CD14-positive monocyte (primary cell): ENCODE data around the gene E2F1. TPM values are rescaled to one million over a fixed set of nuclear protein-coding genes. Genes with fewer than 3 reads are reported as not detected.
A peak's percentile ranks its signal among the peaks of the same experiment; 100 is the strongest.

ENCODE experiments used
- DNase-seq, 3 donors: peaks; one replicate each; pipeline ENCODE4 v3.0.0-alpha.2; 2011 to 2022
- H2AFZ ChIP-seq: 2 replicates; pipeline ENCODE4 v1.6.0; 2012; ENCODE audit warnings: mild to moderate bottlenecking, low read depth, low read length, inconsistent platforms; ENCODE audit not compliant: insufficient read depth, poor library complexity, severe bottlenecking
- H3K27ac ChIP-seq, 2 donors: 1 replicate in 1 of 2; 2 replicates in 1 of 2; pipeline ENCODE4 v1.5.1; 2012 to 2013; ENCODE audit warnings: low read length in 2 of 2, control low read depth in 1 of 2, inconsistent platforms in 1 of 2, low read depth in 1 of 2, mild to moderate bottlenecking in 1 of 2
- H3K27me3 ChIP-seq, 2 donors: one replicate each; pipeline versions ENCODE4 v1.6.0 to v1.6.1; 2011 to 2013; ENCODE audit warnings: low read length in 2 of 2; ENCODE audit not compliant: control insufficient read depth in 2 of 2, insufficient read depth in 2 of 2
- H3K36me3 ChIP-seq, 2 donors: replicated peaks in 1 of 2; 1 replicate in 1 of 2; 2 replicates in 1 of 2; pipeline versions ENCODE4 v1.5.1 to v1.6.1; 2012 to 2013; ENCODE audit warnings: low read length in 2 of 2, control low read depth in 1 of 2, inconsistent platforms in 1 of 2, mild to moderate bottlenecking in 1 of 2; ENCODE audit not compliant: insufficient read depth in 2 of 2, control insufficient read depth in 1 of 2
- H3K4me1 ChIP-seq, 2 donors: 1 replicate in 1 of 2; 2 replicates in 1 of 2; pipeline versions ENCODE4 v1.5.1 to v1.6.1; 2012 to 2013; ENCODE audit warnings: low read length in 2 of 2, control low read depth in 1 of 2, inconsistent platforms in 1 of 2, mild to moderate bottlenecking in 1 of 2, moderate library complexity in 1 of 2; ENCODE audit not compliant: insufficient read depth in 2 of 2, control insufficient read depth in 1 of 2
- H3K4me2 ChIP-seq: replicated peaks from 2 replicates; pipeline ENCODE3; 2012; ENCODE audit warnings: low read length, moderate library complexity, mild to moderate bottlenecking; ENCODE audit not compliant: poor library complexity, severe bottlenecking; ENCODE audit errors: extremely low read depth
- H3K4me3 ChIP-seq, 3 experiments: fragments of 200-600 bp in 1 of 3; sonication (generic) in 1 of 3; replicated peaks in 1 of 3; 1 replicate in 2 of 3; 2 replicates in 1 of 3; pipeline ENCODE4 v1.5.1; 2011 to 2013; ENCODE audit warnings: low read length in 3 of 3, mild to moderate bottlenecking in 3 of 3, control low read depth in 2 of 3, low read depth in 2 of 3, inconsistent platforms in 1 of 3, moderate library complexity in 1 of 3
- H3K79me2 ChIP-seq: 2 replicates; pipeline ENCODE4 v1.6.0; 2012; ENCODE audit warnings: mild to moderate bottlenecking, control low read depth, inconsistent platforms, low read length, moderate library complexity; ENCODE audit not compliant: insufficient read depth
- H3K9ac ChIP-seq: 2 replicates; pipeline ENCODE4 v1.6.0; 2017; ENCODE audit warnings: low read length, mild to moderate bottlenecking; ENCODE audit not compliant: insufficient read depth, poor library complexity, severe bottlenecking
- H3K9me3 ChIP-seq, 2 donors: replicated peaks in 1 of 2; 1 replicate in 1 of 2; 2 replicates in 1 of 2; pipeline versions ENCODE4 v1.5.1 to v1.6.1; 2012 to 2013; ENCODE audit warnings: low read length in 2 of 2, control low read depth in 1 of 2; ENCODE audit not compliant: control insufficient read depth in 1 of 2, insufficient read depth in 1 of 2
- H4K20me1 ChIP-seq: 2 replicates; pipeline ENCODE4 v1.6.0; 2012; ENCODE audit warnings: mild to moderate bottlenecking, low read length, control low read depth, moderate library complexity; ENCODE audit not compliant: insufficient read depth
- H3K27ac Mint-ChIP-seq, 7 donors: one replicate each; pipeline ENCODE4 v1.8.0; 2020; ENCODE audit warnings: mild to moderate bottlenecking in 7 of 7, mixed read lengths in 7 of 7, moderate library complexity in 6 of 7, inconsistent platforms in 2 of 7
- H3K27me3 Mint-ChIP-seq, 3 donors: one replicate each; pipeline ENCODE4 v1.8.0; 2021 to 2022; ENCODE audit warnings: low read depth in 3 of 3, mild to moderate bottlenecking in 3 of 3, mixed read lengths in 3 of 3, moderate library complexity in 3 of 3, inconsistent platforms in 1 of 3
- H3K36me3 Mint-ChIP-seq, 2 donors: one replicate each; pipeline ENCODE4 v1.8.0; 2020; ENCODE audit warnings: mixed read lengths in 2 of 2, inconsistent platforms in 1 of 2, mild to moderate bottlenecking in 1 of 2
- H3K4me1 Mint-ChIP-seq: one replicate; pipeline ENCODE4 v1.8.0; 2020; ENCODE audit warnings: mild to moderate bottlenecking, mixed read lengths
- H3K4me3 Mint-ChIP-seq, 2 donors: one replicate each; pipeline ENCODE4 v1.8.0; 2020; ENCODE audit warnings: mild to moderate bottlenecking in 2 of 2, mixed read lengths in 2 of 2, moderate library complexity in 1 of 2
- H3K9me3 Mint-ChIP-seq, 7 donors: one replicate each; pipeline ENCODE4 v1.8.0; 2020 to 2022; ENCODE audit warnings: mixed read lengths in 7 of 7, mild to moderate bottlenecking in 6 of 7, moderate library complexity in 6 of 7, inconsistent platforms in 2 of 7
- WGBS: methylation state at CpG from one replicate; pipeline ENCODE4 v1.1.5; 2013; ENCODE audit warnings: missing lambda C conversion rate; ENCODE audit not compliant: insufficient coverage; 5-methylcytosine and 5-hydroxymethylcytosine counted together
- intact Hi-C, 2 donors: fragments of 100-400 bp; cut with micrococcal nuclease; formaldehyde crosslinking; loops; one replicate each; pipeline versions ENCODE4 v1.15.0 to v1.15.1; 2023
- polyA plus RNA-seq, 3 donors: library from polyadenylated mRNA; depleted of rRNA in 1 of 3; unstranded in 2 of 3; stranded (reverse) in 1 of 3; fragments of 300-500 nt in 2 of 3; fragments of >200 nt in 1 of 3; fragmentation: Illumina TruSeq in 2 of 3; gene quantifications; 1 replicate in 2 of 3; 2 replicates in 1 of 3; pipeline ENCODE4 v1.2.3, GENCODE V29; 2012 to 2021
- TF ChIP-seq, protein P1 (sequence below): fragments of 200-600 bp; IDR thresholded peaks from one replicate; pipeline ENCODE4 v1.8.0; 2022; ENCODE audit warnings: antibody characterized with exemption, mild to moderate bottlenecking

The E2F1 gene
- polyA plus RNA-seq, 3 donors: 0.17 to 1.1 TPM; not detected in 1

DNA sequence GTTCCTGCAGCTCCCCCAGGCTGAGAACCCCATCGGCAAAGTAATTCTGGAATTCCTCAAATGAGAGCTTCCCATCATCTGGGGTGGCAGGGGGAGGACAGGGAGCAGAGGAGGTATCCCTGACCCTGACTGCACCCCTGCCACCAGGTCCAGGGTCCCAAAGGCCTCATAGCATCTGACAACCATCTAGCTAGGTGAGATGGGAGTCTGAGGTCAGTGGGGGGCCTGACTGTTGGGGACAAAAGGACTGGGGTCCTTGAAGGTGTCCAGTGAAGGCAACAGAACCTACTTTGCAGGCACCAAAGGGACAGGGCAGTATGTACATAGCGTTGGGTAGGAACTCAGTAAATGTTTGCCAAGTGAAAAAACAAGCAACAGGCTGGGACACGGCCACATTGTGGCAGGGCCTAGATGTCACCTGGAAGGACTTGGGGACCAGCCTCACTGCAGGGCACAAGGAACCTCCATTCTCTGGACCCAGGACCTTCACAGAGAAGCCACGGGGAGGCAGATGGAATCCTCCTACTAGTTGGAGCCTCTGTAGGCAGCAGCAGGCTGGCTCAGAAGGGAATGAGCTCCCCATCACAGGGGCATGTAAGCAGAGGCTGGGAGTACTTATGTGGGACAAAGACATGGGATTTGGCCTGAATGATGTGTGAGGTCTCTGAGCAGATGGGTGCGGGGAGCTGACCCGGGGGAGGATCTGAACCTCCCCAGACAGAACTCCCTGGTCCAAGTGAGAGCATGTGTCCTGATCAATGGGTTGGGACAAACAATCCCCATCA, 15.3 kb downstream of the E2F1 start:
- Histone ChIP-seq H3K79me2 (no peaks in the 10 kb centered on the region), H3K4me1 (peaks cover 32 to 47% of the 10 kb centered on the region in 2 donors), H4K20me1 (peaks cover 9% of the 10 kb centered on the region), H2AFZ (no peak overlapping the region), H3K9me3 (no peaks in the 10 kb centered on the region), H3K36me3 (no peaks in the 10 kb centered on the region), H3K4me2 (no peak overlapping the region), H3K27me3 (no peaks in the 10 kb centered on the region), H3K4me3 (no peak overlapping the region), H3K27ac (no peak overlapping the region), H3K9ac (no peak overlapping the region)
- no peak overlapping the region for H3K4me3 Mint-ChIP-seq
- peaks cover 34% of the 10 kb centered on the region for H3K4me1 Mint-ChIP-seq
- DNase-seq: no peak
- peaks cover 2 to 8% (median 3%) of the 10 kb centered on the region in 3 donors for H3K27me3 Mint-ChIP-seq
- no peaks in the 10 kb centered on the region for H3K9me3 Mint-ChIP-seq
- TF ChIP-seq, protein P1, sequence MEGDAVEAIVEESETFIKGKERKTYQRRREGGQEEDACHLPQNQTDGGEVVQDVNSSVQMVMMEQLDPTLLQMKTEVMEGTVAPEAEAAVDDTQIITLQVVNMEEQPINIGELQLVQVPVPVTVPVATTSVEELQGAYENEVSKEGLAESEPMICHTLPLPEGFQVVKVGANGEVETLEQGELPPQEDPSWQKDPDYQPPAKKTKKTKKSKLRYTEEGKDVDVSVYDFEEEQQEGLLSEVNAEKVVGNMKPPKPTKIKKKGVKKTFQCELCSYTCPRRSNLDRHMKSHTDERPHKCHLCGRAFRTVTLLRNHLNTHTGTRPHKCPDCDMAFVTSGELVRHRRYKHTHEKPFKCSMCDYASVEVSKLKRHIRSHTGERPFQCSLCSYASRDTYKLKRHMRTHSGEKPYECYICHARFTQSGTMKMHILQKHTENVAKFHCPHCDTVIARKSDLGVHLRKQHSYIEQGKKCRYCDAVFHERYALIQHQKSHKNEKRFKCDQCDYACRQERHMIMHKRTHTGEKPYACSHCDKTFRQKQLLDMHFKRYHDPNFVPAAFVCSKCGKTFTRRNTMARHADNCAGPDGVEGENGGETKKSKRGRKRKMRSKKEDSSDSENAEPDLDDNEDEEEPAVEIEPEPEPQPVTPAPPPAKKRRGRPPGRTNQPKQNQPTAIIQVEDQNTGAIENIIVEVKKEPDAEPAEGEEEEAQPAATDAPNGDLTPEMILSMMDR: no peak
- peaks cover 2 to 11% of the 10 kb centered on the region in 2 donors for H3K36me3 Mint-ChIP-seq
- WGBS: 100% methylated on average over 4 of the region's 6 CpGs
- intact Hi-C loops: loop anchor here in 1 of 2 donors (5.0 kb wide), 1 partner anchor 229 kb away; the partner anchor contains the start of gene SNTA1
- H3K27ac Mint-ChIP-seq: peak overlapping the region in 1 of 7 donors; percentile 68

GRCh38 chr20:33669873-33670640, 16.1 kb downstream of the E2F1 start:
- WGBS: 88% methylated on average over 12 of the region's 13 CpGs
- no peaks in the 10 kb centered on the region for H3K9me3 ChIP-seq
- Mint-ChIP-seq H3K36me3 (peaks cover 2 to 11% of the 10 kb centered on the region in 2 donors), H3K4me3 (no peak overlapping the region), H3K9me3 (peaks cover 0 to under 1% (median 0%) of the 10 kb centered on the region in 7 donors), H3K4me1 (peaks cover 34% of the 10 kb centered on the region), H3K27ac (no peak overlapping the region), H3K27me3 (peaks cover 2 to 8% (median 2%) of the 10 kb centered on the region in 3 donors)
- H2AFZ ChIP-seq: no peak overlapping the region
- H3K79me2 ChIP-seq: no peaks in the 10 kb centered on the region
- H3K9ac ChIP-seq: no peak overlapping the region
- H3K4me2 ChIP-seq: no peak overlapping the region
- no peaks in the 10 kb centered on the region for H3K27me3 ChIP-seq
- H4K20me1 ChIP-seq: peaks cover 9% of the 10 kb centered on the region
- no peaks in the 10 kb centered on the region for H3K36me3 ChIP-seq
- H3K4me3 ChIP-seq: no peak overlapping the region
- TF ChIP-seq, protein P1: no peak
- no peak for DNase-seq
- intact Hi-C loops: loop anchor here (5.0 to 10.0 kb wide), 5 partner anchors 62 to 325 kb away; partner anchors contain the start of genes RALY (in 1 of the 2), SNTA1 (in 1 of the 2) and ZNF341 (in 1 of the 2)
- H3K27ac ChIP-seq: no peak overlapping the region
- H3K4me1 ChIP-seq: peaks cover 35 to 48% of the 10 kb centered on the region in 2 donors
